HEK293 (cell line): ENCODE results near the gene FOXN1.

ENCODE experiments used
- CTCF ChIA-PET: fragments of 350-600 bp; formaldehyde crosslinking; extraction: SDS; loops from one replicate; lab custom pipeline; 2021; ENCODE audit warnings: antibody characterized with exemption; lab: Yijun Ruan, JAX
- POLR2A ChIA-PET: fragments of 300-600 bp; formaldehyde crosslinking; extraction: SDS; loops from one replicate; lab custom pipeline; 2020; ENCODE audit warnings: antibody characterized with exemption, inconsistent platforms; lab: Yijun Ruan, JAX
- H3K27ac ChIP-seq: fragments of 200-500 bp; sonication (Bioruptor generic); 2 replicates; pipeline ENCODE4 v1.5.1; 2014; ENCODE audit warnings: low read depth, low read length, control low read depth, inconsistent platforms; ENCODE audit errors: extremely low read depth
- H3K36me3 ChIP-seq, 2 experiments: fragments of 200-500 bp in 1 of 2; sonication (Bioruptor generic) in 1 of 2; 1 replicate in 1 of 2; 2 replicates in 1 of 2; pipeline ENCODE4 v1.5.1; 2014 to 2017; ENCODE audit warnings: inconsistent platforms in 2 of 2, low read length in 2 of 2; ENCODE audit not compliant: control insufficient read depth in 2 of 2, insufficient read depth in 1 of 2
- H3K4me1 ChIP-seq: fragments of 200-500 bp; sonication (Bioruptor generic); 2 replicates; pipeline ENCODE4 v1.5.1; 2014; ENCODE audit warnings: mild to moderate bottlenecking, low read length, inconsistent platforms; ENCODE audit not compliant: control insufficient read depth, insufficient read depth
- H3K4me3 ChIP-seq: 2 replicates; pipeline ENCODE4 v1.5.1; 2011; ENCODE audit warnings: low read depth, mild to moderate bottlenecking, control low read depth, low read length, moderate library complexity
- H3K9me3 ChIP-seq: fragments of 200-500 bp; sonication (Bioruptor generic); 2 replicates; pipeline ENCODE4 v1.5.1; 2014; ENCODE audit warnings: low read depth, low read length, inconsistent platforms; ENCODE audit not compliant: control insufficient read depth, insufficient read depth
- GLIS1 ChIP-seq: fragments of 450-650 bp; formaldehyde crosslinking; IDR thresholded peaks from 2 replicates; pipeline ENCODE4 v1.5.1; 2016; ENCODE audit warnings: missing biosample characterization, missing genetic modification characterization
- KLF1 ChIP-seq: fragments of 450-650 bp; formaldehyde crosslinking; IDR thresholded peaks from 2 replicates; pipeline ENCODE4 v1.5.1; 2016; ENCODE audit warnings: missing biosample characterization, missing genetic modification characterization
- KLF16 ChIP-seq: fragments of 450-650 bp; formaldehyde crosslinking; IDR thresholded peaks from 2 replicates; pipeline ENCODE4 v1.5.1; 2017; ENCODE audit warnings: missing biosample characterization, missing genetic modification characterization
- MZF1 ChIP-seq: fragments of 450-650 bp; formaldehyde crosslinking; IDR thresholded peaks from 2 replicates; pipeline ENCODE4 v1.5.1; 2017; ENCODE audit warnings: missing biosample characterization, missing genetic modification characterization, borderline replicate concordance
- ZFHX2 ChIP-seq: fragments of 450-650 bp; formaldehyde crosslinking; conservative IDR thresholded peaks from 2 replicates; pipeline ENCODE4 v1.5.1; 2016; ENCODE audit warnings: missing biosample characterization, missing genetic modification characterization
- ZIC2 ChIP-seq: fragments of 450-650 bp; formaldehyde crosslinking; IDR thresholded peaks from 2 replicates; pipeline ENCODE4 v1.5.1; 2016; ENCODE audit warnings: missing biosample characterization, missing genetic modification characterization
- ZNF23 ChIP-seq: fragments of 450-650 bp; formaldehyde crosslinking; IDR thresholded peaks from 2 replicates; pipeline ENCODE4 v1.5.1; 2016; ENCODE audit warnings: missing biosample characterization, missing genetic modification characterization, borderline replicate concordance
- ZNF311 ChIP-seq: fragments of 450-650 bp; formaldehyde crosslinking; IDR thresholded peaks from 2 replicates; pipeline ENCODE4 v1.5.1; 2017; ENCODE audit warnings: missing biosample characterization, missing genetic modification characterization, borderline replicate concordance
- ZNF521 ChIP-seq: fragments of 450-650 bp; formaldehyde crosslinking; IDR thresholded peaks from 2 replicates; pipeline ENCODE4 v1.5.1; 2017; ENCODE audit warnings: missing biosample characterization, mild to moderate bottlenecking, missing genetic modification characterization
- ZNF560 ChIP-seq: fragments of 450-650 bp; formaldehyde crosslinking; IDR thresholded peaks from 2 replicates; pipeline ENCODE4 v1.5.1; 2017; ENCODE audit warnings: missing biosample characterization, missing genetic modification characterization, borderline replicate concordance
- ZNF571 ChIP-seq: fragments of 450-650 bp; formaldehyde crosslinking; IDR thresholded peaks from 2 replicates; pipeline ENCODE4 v1.5.0; 2017; ENCODE audit warnings: missing biosample characterization, missing genetic modification characterization
- ZNF596 ChIP-seq: fragments of 450-650 bp; IDR thresholded peaks from 2 replicates; pipeline ENCODE4 v1.5.0; 2018; ENCODE audit warnings: missing biosample characterization, mild to moderate bottlenecking, missing genetic modification characterization, moderate library complexity
- ZNF707 ChIP-seq: fragments of 450-650 bp; formaldehyde crosslinking; IDR thresholded peaks from 2 replicates; pipeline ENCODE4 v1.5.1; 2016; ENCODE audit warnings: missing biosample characterization, missing genetic modification characterization
- ZNF768 ChIP-seq: fragments of 450-650 bp; formaldehyde crosslinking; IDR thresholded peaks from 2 replicates; pipeline ENCODE4 v1.5.1; 2018; ENCODE audit warnings: missing biosample characterization, mild to moderate bottlenecking, missing genetic modification characterization
- ZNF776 ChIP-seq: fragments of 450-650 bp; formaldehyde crosslinking; IDR thresholded peaks from 2 replicates; pipeline ENCODE4 v1.5.0; 2017; ENCODE audit warnings: missing biosample characterization, missing genetic modification characterization, borderline replicate concordance
- TF ChIP-seq, protein P1 (sequence below): fragments of 450-650 bp; formaldehyde crosslinking; IDR thresholded peaks from 2 replicates; pipeline ENCODE4 v1.5.1; 2016; ENCODE audit warnings: missing biosample characterization, missing genetic modification characterization
- TF ChIP-seq, protein P2 (sequence below): fragments of 450-650 bp; formaldehyde crosslinking; IDR thresholded peaks from 2 replicates; pipeline ENCODE4 v1.5.1; 2016; ENCODE audit warnings: missing biosample characterization, missing genetic modification characterization
- TF ChIP-seq, protein P3 (sequence below): fragments of 450-650 bp; formaldehyde crosslinking; IDR thresholded peaks from 2 replicates; pipeline ENCODE4 v1.5.1; 2017; ENCODE audit warnings: missing biosample characterization, missing genetic modification characterization
- TF ChIP-seq, protein P4 (sequence below): fragments of 450-650 bp; formaldehyde crosslinking; IDR thresholded peaks from 2 replicates; pipeline ENCODE4 v1.5.1; 2016; ENCODE audit warnings: missing biosample characterization, missing genetic modification characterization
- TF ChIP-seq, protein P5 (sequence below): fragments of 450-650 bp; formaldehyde crosslinking; IDR thresholded peaks from 2 replicates; pipeline ENCODE4 v1.5.1; 2016; ENCODE audit warnings: missing biosample characterization, missing genetic modification characterization

Gene FOXN1

DNA sequence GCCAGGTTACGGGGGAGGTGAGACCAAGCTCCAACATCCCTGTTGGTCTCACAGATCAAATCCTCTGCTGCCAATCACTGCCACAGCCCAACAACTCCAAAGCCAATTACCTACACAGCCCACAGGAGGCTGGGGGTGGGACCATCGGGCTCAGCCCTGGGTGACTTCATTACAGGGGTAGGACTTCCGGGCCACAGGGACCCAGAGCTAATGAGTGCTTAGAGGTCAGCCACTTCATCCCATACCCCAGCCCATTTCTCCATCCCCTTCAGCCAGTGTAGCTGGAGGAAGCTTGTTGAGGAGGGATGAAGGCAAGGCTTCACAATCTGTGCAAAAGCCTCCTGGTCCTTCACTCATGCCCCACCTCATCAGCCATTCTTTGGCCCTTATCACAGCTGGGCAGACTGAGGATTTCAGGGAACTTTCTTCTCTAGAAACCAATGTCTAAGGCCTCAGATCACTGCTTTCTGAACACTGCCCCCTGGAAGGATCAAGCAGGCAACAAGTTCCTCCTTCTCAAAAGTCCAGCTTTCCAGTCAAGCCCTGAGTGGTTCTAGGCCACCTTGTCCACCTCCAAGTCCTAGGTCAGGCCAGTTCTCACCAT, 5.8 kb downstream of the FOXN1 start (continued):
- TF ChIP-seq, protein P1, sequence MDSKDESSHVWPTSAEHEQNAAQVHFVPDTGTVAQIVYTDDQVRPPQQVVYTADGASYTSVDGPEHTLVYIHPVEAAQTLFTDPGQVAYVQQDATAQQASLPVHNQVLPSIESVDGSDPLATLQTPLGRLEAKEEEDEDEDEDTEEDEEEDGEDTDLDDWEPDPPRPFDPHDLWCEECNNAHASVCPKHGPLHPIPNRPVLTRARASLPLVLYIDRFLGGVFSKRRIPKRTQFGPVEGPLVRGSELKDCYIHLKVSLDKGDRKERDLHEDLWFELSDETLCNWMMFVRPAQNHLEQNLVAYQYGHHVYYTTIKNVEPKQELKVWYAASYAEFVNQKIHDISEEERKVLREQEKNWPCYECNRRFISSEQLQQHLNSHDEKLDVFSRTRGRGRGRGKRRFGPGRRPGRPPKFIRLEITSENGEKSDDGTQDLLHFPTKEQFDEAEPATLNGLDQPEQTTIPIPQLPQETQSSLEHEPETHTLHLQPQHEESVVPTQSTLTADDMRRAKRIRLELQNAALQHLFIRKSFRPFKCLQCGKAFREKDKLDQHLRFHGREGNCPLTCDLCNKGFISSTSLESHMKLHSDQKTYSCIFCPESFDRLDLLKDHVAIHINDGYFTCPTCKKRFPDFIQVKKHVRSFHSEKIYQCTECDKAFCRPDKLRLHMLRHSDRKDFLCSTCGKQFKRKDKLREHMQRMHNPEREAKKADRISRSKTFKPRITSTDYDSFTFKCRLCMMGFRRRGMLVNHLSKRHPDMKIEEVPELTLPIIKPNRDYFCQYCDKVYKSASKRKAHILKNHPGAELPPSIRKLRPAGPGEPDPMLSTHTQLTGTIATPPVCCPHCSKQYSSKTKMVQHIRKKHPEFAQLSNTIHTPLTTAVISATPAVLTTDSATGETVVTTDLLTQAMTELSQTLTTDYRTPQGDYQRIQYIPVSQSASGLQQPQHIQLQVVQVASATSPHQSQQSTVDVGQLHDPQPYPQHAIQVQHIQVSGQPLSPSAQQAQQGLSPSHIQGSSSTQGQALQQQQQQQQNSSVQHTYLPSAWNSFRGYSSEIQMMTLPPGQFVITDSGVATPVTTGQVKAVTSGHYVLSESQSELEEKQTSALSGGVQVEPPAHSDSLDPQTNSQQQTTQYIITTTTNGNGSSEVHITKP (tag by site-specific recombination) = peak; percentile 37
- TF ChIP-seq ZNF776 (tag by site-specific recombination) = no peak

DNA sequence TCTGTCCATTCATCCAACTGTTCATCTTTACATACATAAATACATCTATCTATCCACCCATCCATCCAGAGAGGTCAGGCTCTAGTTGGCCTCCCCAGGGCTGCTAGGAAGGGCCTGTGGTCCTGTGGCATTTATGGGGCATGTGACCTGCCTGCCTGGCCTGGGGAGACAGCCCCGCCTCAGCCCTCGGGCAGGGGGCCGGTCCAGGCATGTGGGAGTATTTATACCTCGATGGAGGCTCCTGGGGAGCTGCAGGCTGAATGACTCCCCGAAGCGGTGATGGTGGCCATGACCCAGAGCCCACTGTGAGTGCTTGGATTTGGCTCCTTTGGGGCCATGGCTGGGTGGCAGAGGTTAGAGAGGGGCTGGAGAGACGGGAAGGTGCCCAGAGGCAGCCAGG, 7.3 kb downstream of the FOXN1 start:
- Histone ChIP-seq H3K9me3 (no peaks in the 10 kb centered on the region), H3K4me3 (no peak overlapping the region), H3K4me1 (peaks cover 4% of the 10 kb centered on the region; the same call in 1 of the 2 replicates), H3K27ac (no peak overlapping the region), H3K36me3 (no peaks in the 10 kb centered on the region)
- TF ChIP-seq ZNF311 (tag by site-specific recombination) (no peak), ZNF571 (no peak), GLIS1 (tag by site-specific recombination) (peak; percentile 29; the same call in 1 of the 2 replicates), ZIC2 (tag by site-specific recombination) (0 out of 2 replicates have a peak, but pooled peaks have one; percentile 12), ZNF521 (tag by site-specific recombination) (no peak), MZF1 (tag by site-specific recombination) (no peak)
- TF ChIP-seq, protein P2, sequence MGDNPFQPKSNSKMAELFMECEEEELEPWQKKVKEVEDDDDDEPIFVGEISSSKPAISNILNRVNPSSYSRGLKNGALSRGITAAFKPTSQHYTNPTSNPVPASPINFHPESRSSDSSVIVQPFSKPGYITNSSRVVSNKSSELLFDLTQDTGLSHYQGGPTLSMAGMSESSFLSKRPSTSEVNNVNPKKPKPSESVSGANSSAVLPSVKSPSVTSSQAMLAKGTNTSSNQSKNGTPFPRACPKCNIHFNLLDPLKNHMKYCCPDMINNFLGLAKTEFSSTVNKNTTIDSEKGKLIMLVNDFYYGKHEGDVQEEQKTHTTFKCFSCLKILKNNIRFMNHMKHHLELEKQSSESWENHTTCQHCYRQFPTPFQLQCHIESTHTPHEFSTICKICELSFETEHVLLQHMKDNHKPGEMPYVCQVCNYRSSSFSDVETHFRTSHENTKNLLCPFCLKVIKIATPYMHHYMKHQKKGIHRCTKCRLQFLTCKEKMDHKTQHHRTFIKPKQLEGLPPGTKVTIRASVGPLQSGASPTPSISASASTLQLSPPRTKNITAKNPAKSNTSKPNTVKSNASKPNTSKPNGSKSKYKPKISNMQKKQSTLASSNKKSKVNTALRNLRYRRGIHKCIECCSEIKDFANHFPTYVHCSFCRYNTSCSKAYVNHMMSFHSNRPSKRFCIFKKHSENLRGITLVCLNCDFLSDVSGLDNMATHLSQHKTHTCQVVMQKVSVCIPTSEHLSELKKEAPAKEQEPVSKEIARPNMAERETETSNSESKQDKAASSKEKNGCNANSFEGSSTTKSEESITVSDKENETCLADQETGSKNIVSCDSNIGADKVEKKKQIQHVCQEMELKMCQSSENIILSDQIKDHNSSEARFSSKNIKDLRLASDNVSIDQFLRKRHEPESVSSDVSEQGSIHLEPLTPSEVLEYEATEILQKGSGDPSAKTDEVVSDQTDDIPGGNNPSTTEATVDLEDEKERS (tag by site-specific recombination) = no peak
- ChIA-PET CTCF (interaction anchor here (0.6 to 1.0 kb wide), 2 partner anchors 28 to 598 kb away, joined by 3 read pairs; no protein-coding TSS in a partner anchor), POLR2A (no interaction called here)

DNA sequence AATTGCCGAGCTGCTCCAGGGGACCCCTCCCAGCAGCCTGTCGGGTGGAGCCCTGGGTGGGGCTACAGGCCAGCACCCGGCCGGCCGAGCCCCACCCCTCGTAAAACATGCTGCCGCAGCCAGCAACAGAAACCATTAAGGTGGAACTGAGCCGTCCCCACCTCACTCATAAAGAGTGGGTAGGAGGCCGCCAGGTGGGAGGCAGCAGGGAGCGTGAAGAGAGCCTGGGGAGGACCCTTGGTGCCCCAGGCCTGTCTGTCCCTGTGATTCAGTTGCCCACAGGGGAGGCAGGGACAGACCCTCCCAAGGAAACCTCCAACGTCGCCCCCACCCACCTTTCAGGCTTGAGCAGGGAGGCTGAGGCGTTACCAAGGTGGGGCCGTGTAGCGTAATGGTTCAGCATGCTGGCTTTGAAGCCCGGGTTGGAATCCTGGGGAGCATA, 8.4 kb downstream of the FOXN1 start:
- POLR2A ChIA-PET = no interaction called here
- Histone ChIP-seq H3K27ac (no peak overlapping the region), H3K9me3 (no peaks in the 10 kb centered on the region), H3K4me1 (peaks cover 4% of the 10 kb centered on the region; the same call in 1 of the 2 replicates), H3K36me3 (no peaks in the 10 kb centered on the region), H3K4me3 (no peak overlapping the region)
- CTCF ChIA-PET = interaction anchor here (0.8 to 1.2 kb wide), 2 partner anchors 14 to 32 kb away, joined by 3 read pairs; no protein-coding TSS in a partner anchor
- TF ChIP-seq, protein P3, sequence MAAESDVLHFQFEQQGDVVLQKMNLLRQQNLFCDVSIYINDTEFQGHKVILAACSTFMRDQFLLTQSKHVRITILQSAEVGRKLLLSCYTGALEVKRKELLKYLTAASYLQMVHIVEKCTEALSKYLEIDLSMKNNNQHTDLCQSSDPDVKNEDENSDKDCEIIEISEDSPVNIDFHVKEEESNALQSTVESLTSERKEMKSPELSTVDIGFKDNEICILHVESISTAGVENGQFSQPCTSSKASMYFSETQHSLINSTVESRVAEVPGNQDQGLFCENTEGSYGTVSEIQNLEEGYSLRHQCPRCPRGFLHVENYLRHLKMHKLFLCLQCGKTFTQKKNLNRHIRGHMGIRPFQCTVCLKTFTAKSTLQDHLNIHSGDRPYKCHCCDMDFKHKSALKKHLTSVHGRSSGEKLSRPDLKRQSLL = no peak
- TF ChIP-seq ZFHX2 = peak; percentile 49
- TF ChIP-seq, protein P4, sequence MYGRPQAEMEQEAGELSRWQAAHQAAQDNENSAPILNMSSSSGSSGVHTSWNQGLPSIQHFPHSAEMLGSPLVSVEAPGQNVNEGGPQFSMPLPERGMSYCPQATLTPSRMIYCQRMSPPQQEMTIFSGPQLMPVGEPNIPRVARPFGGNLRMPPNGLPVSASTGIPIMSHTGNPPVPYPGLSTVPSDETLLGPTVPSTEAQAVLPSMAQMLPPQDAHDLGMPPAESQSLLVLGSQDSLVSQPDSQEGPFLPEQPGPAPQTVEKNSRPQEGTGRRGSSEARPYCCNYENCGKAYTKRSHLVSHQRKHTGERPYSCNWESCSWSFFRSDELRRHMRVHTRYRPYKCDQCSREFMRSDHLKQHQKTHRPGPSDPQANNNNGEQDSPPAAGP (tag by site-specific recombination) = peak; percentile 78
- no peak for TF ChIP-seq ZNF768 (tag by site-specific recombination)
- TF ChIP-seq KLF1 (tag by site-specific recombination) = peak; percentile 100
- no peak for TF ChIP-seq ZNF596
- no peak for TF ChIP-seq ZNF23
- TF ChIP-seq, protein P5, sequence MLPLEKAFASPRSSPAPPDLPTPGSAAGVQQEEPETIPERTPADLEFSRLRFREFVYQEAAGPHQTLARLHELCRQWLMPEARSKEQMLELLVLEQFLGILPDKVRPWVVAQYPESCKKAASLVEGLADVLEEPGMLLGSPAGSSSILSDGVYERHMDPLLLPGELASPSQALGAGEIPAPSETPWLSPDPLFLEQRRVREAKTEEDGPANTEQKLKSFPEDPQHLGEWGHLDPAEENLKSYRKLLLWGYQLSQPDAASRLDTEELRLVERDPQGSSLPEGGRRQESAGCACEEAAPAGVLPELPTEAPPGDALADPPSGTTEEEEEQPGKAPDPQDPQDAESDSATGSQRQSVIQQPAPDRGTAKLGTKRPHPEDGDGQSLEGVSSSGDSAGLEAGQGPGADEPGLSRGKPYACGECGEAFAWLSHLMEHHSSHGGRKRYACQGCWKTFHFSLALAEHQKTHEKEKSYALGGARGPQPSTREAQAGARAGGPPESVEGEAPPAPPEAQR (tag by site-specific recombination) = no peak
- TF ChIP-seq ZNF560 (tag by site-specific recombination) = no peak
- no peak for TF ChIP-seq KLF16 (tag by site-specific recombination)
- TF ChIP-seq ZNF707 = no peak
